WTC11 (cell line): ENCODE data around the gene ISM2.

ENCODE experiments used
- CREM ChIP-seq: sonication (generic); formaldehyde crosslinking; IDR thresholded peaks from 2 replicates; pipeline ENCODE4 v1.8.1; 2022; ENCODE audit warnings: mild to moderate bottlenecking, missing genetic modification reagents, moderate library complexity
- CTCF ChIP-seq: fragments of 200-600 bp; IDR thresholded peaks from 2 replicates; pipeline ENCODE4 v1.8.0; 2022; ENCODE audit warnings: antibody characterized with exemption
- E2F1 ChIP-seq: sonication (generic); formaldehyde crosslinking; IDR thresholded peaks from 2 replicates; pipeline ENCODE4 v1.8.0; 2022; ENCODE audit warnings: mild to moderate bottlenecking, missing genetic modification reagents
- HMGA2 ChIP-seq: fragments of 250-450 bp; sonication (Bioruptor Pico); IDR thresholded peaks from 2 replicates; pipeline ENCODE4 v1.4.0; 2021; ENCODE audit warnings: mild to moderate bottlenecking, moderate library complexity
- HMGXB4 ChIP-seq: sonication (generic); formaldehyde crosslinking; IDR thresholded peaks from 2 replicates; pipeline ENCODE4 v1.8.1; 2023; ENCODE audit warnings: mild to moderate bottlenecking, moderate library complexity, missing genetic modification reagents
- TEAD4 ChIP-seq: sonication (generic); formaldehyde crosslinking; IDR thresholded peaks from 2 replicates; pipeline ENCODE4 v1.8.0; 2022; ENCODE audit warnings: mild to moderate bottlenecking, missing genetic modification reagents
- USF2 ChIP-seq: sonication (generic); formaldehyde crosslinking; IDR thresholded peaks from 2 replicates; pipeline ENCODE4 v1.8.1; 2023; ENCODE audit warnings: mild to moderate bottlenecking, missing genetic modification reagents, moderate library complexity
- ZNF121 ChIP-seq: sonication (generic); formaldehyde crosslinking; IDR thresholded peaks from 2 replicates; pipeline ENCODE4 v1.8.0; 2023; ENCODE audit warnings: missing genetic modification reagents
- ZNF532 ChIP-seq: fragments of 250-450 bp; sonication (Bioruptor Pico); IDR thresholded peaks from 2 replicates; pipeline ENCODE4 v1.9.0; 2021; ENCODE audit warnings: mild to moderate bottlenecking, borderline replicate concordance

GRCh38 chr14:77529963-77530362, 31.3 kb upstream of the ISM2 start:
- no peak for TF ChIP-seq ZNF532
- no peak for TF ChIP-seq E2F1
- no peak for TF ChIP-seq USF2
- no peak for TF ChIP-seq CREM (CRISPR knock-in tag)
- no peak for TF ChIP-seq CTCF
- TF ChIP-seq HMGXB4 (CRISPR knock-in tag) = no peak
- TF ChIP-seq TEAD4 = no peak
- no peak for TF ChIP-seq HMGA2 (CRISPR knock-in tag)
- TF ChIP-seq ZNF121 (CRISPR knock-in tag) = no peak
